Measurements from ENCODE around the gene NLRC3.

- TF ChIP-seq CTCF (IDR thresholded peaks at IDR 0.05) (no peak), POLR2A (IDR thresholded peaks at IDR 0.05) (no peak)
Observed at GRCh38 chr16:3576211-3576610, 992 bp downstream of the NLRC3 start.
